PC-9 (cell line): Measurements from ENCODE around the gene FCER2. TPM values are rescaled to one million over a fixed set of nuclear protein-coding genes. Genes with fewer than 3 reads are reported as not detected.

ENCODE experiments used
- BruUV-seq: library from RNA; stranded (reverse); fragments of 400-500 nt; replicated peaks from 2 replicates; lab custom pipeline; 2021; lab: Mats Ljungman, UMichigan
- CTCF ChIA-PET: fragments of 300-600 bp; sonication (Branson Sonifier 250); formaldehyde crosslinking; loops from one replicate; lab custom pipeline; 2022; ENCODE audit warnings: antibody characterized with exemption; lab: Charles Lee
- POLR2A ChIA-PET: fragments of 300-600 bp; sonication (Branson Sonifier 250); formaldehyde crosslinking; loops from one replicate; lab custom pipeline; 2022; ENCODE audit warnings: antibody characterized with exemption; ENCODE audit not compliant: unreplicated experiment; lab: Charles Lee
- DNase-seq, 2 experiments: peaks; one replicate each; pipeline versions ENCODE4 v3.0.0 to v3.0.0-alpha.2; 2015 to 2022; ENCODE audit warnings: mixed read lengths in 1 of 2
- H2AFZ ChIP-seq: fragments of 200-600 bp; sonication (generic); 2 replicates; pipeline ENCODE4 v1.8.1; 2017; ENCODE audit warnings: antibody characterized with exemption
- H3F3A ChIP-seq: fragments of 200-600 bp; sonication (generic); 2 replicates; pipeline ENCODE4 v1.8.1; 2017; ENCODE audit warnings: antibody characterized with exemption, mild to moderate bottlenecking, low read depth; ENCODE audit not compliant: insufficient read depth
- H3K27ac ChIP-seq: fragments of 200-600 bp; sonication (generic); 2 replicates; pipeline ENCODE4 v1.6.1; 2016; ENCODE audit warnings: mixed run types
- H3K27me3 ChIP-seq: fragments of 200-600 bp; sonication (generic); 2 replicates; pipeline ENCODE4 v1.6.1; 2016; ENCODE audit warnings: low read depth, mixed run types; ENCODE audit not compliant: insufficient read depth
- H3K36me3 ChIP-seq: fragments of 200-600 bp; sonication (generic); 2 replicates; pipeline ENCODE4 v1.6.1; 2016; ENCODE audit warnings: low read depth, mixed run types
- H3K4me1 ChIP-seq: fragments of 200-600 bp; sonication (generic); replicated peaks from 2 replicates; pipeline ENCODE4 v1.6.1; 2016; ENCODE audit warnings: mixed run types; ENCODE audit not compliant: insufficient read depth
- H3K4me2 ChIP-seq: fragments of 200-600 bp; sonication (generic); 2 replicates; pipeline ENCODE4 v1.6.1; 2017; ENCODE audit warnings: mixed run types
- H3K4me3 ChIP-seq: fragments of 200-600 bp; sonication (generic); 2 replicates; pipeline ENCODE4 v1.6.1; 2016; ENCODE audit warnings: mixed run types
- H3K79me2 ChIP-seq: fragments of 200-600 bp; sonication (generic); 2 replicates; pipeline ENCODE4 v1.6.1; 2017; ENCODE audit warnings: low read depth, mixed run types
- H3K9me2 ChIP-seq: fragments of 200-600 bp; sonication (generic); 2 replicates; pipeline ENCODE4 v1.8.1; 2017; ENCODE audit warnings: mild to moderate bottlenecking; ENCODE audit not compliant: insufficient read depth
- H3K9me3 ChIP-seq: fragments of 200-600 bp; sonication (generic); 2 replicates; pipeline ENCODE4 v1.8.1; 2016; ENCODE audit warnings: low read depth; ENCODE audit not compliant: insufficient read depth
- H4K20me1 ChIP-seq: fragments of 200-600 bp; sonication (generic); 2 replicates; pipeline ENCODE4 v1.8.1; 2017; ENCODE audit not compliant: insufficient read depth
- CTCF ChIP-seq: fragments of 200-600 bp; sonication (generic); conservative IDR thresholded peaks from 2 replicates; pipeline ENCODE4 v1.6.1; 2017; ENCODE audit warnings: mixed run types, antibody characterized with exemption, mild to moderate bottlenecking, moderate library complexity
- EZH2 ChIP-seq: fragments of 200-600 bp; sonication (generic); IDR thresholded peaks from 2 replicates; pipeline ENCODE4 v1.8.0; 2017; ENCODE audit warnings: antibody characterized with exemption, low read depth
- intact Hi-C: fragments of 100-400 bp; cut with micrococcal nuclease; formaldehyde crosslinking; loops from one replicate; pipeline ENCODE4 v1.10.0; 2022; ENCODE audit not compliant: unreplicated experiment
- total RNA-seq: library from RNA; stranded (reverse); gene quantifications from 2 replicates; pipeline ENCODE4 v1.2.3, GENCODE V29; 2021

Gene FCER2
- total RNA-seq, 1 experiment from 2014 or later: not detected

GRCh38 chr19:7665076-7665475, 36.9 kb downstream of the FCER2 start:
- Histone ChIP-seq H3K9me3 (no peaks in the 10 kb centered on the region), H3K9me2 (no peaks in the 10 kb centered on the region), H3K4me2 (no peak overlapping the region), H3K36me3 (no peaks in the 10 kb centered on the region), H3K4me1 (no peaks in the 10 kb centered on the region), H2AFZ (no peak overlapping the region), H4K20me1 (no peaks in the 10 kb centered on the region), H3K27ac (no peak overlapping the region), H3K27me3 (peaks cover 60% of the 10 kb centered on the region), H3K79me2 (no peaks in the 10 kb centered on the region), H3F3A (no peaks in the 10 kb centered on the region), H3K4me3 (no peak overlapping the region)
- ChIA-PET POLR2A (no interaction called here), CTCF (interaction anchor here (0.7 kb wide), 1 partner anchor 723 kb away, joined by 3 read pairs; no protein-coding TSS in a partner anchor)
- no peak for DNase-seq
- TF ChIP-seq CTCF (no peak), EZH2 (no peak)
- BruUV-seq: no TSS peak
- intact Hi-C loops: no loop called here

GRCh38 chr19:7663706-7664105, 38.2 kb downstream of the FCER2 start:
- TF ChIP-seq EZH2 (no peak), CTCF (no peak)
- CTCF ChIA-PET: no interaction called here

GRCh38 chr19:7662657-7663056, 39.3 kb downstream of the FCER2 start:
- Histone ChIP-seq H3K4me3 (no peak overlapping the region), H3K4me2 (no peak overlapping the region), H3F3A (no peaks in the 10 kb centered on the region), H3K27ac (no peak overlapping the region), H3K27me3 (peaks cover 38% of the 10 kb centered on the region), H3K36me3 (no peaks in the 10 kb centered on the region), H3K9me3 (no peaks in the 10 kb centered on the region), H3K79me2 (no peaks in the 10 kb centered on the region), H3K4me1 (no peaks in the 10 kb centered on the region), H3K9me2 (no peaks in the 10 kb centered on the region), H4K20me1 (no peaks in the 10 kb centered on the region), H2AFZ (no peak overlapping the region)
- no peak for TF ChIP-seq EZH2
- no peak for TF ChIP-seq CTCF
- ChIA-PET CTCF (no interaction called here), POLR2A (no interaction called here)
- no peak for DNase-seq
- no TSS peak for BruUV-seq
- intact Hi-C loops: no loop called here

More at GRCh38 chr19:7663706-7664105, 38.2 kb downstream of the FCER2 start:
- no peak for DNase-seq
- Histone ChIP-seq H3F3A (no peaks in the 10 kb centered on the region), H3K36me3 (no peaks in the 10 kb centered on the region), H3K9me2 (no peaks in the 10 kb centered on the region), H3K4me3 (no peak overlapping the region), H3K79me2 (no peaks in the 10 kb centered on the region), H3K4me1 (no peaks in the 10 kb centered on the region), H2AFZ (no peak overlapping the region), H3K4me2 (no peak overlapping the region), H4K20me1 (no peaks in the 10 kb centered on the region), H3K9me3 (no peaks in the 10 kb centered on the region), H3K27ac (no peak overlapping the region), H3K27me3 (peaks cover 48% of the 10 kb centered on the region)
- intact Hi-C loops: no loop called here
- BruUV-seq: no TSS peak
- POLR2A ChIA-PET: interaction anchor here (0.6 kb wide), 1 partner anchor 8 kb away, joined by 5 read pairs; no protein-coding TSS in a partner anchor
